Esophagus squamous epithelium (tissue), 5 donors: ENCODE results near the gene HYAL3. TPM values are rescaled to one million over a fixed set of nuclear protein-coding genes. Genes with fewer than 3 reads are reported as not detected.
A peak's percentile ranks its signal among the peaks of the same experiment; 100 is the strongest.

ENCODE experiments used
- DNase-seq: peaks from one replicate; lab custom pipeline; 2025; lab: John Stamatoyannopoulos, UW
- H3K27ac ChIP-seq, 4 donors: fragments of 200-600 bp; sonication (generic); one replicate each; pipeline ENCODE4 v1.5.1; 2016 to 2019; ENCODE audit warnings: mild to moderate bottlenecking in 1 of 4
- H3K27me3 ChIP-seq, 4 donors: fragments of 200-600 bp; sonication (generic); 1 replicate in 3 of 4; 2 replicates in 1 of 4; pipeline versions ENCODE4 v1.5.1 to v1.6.0; 2017 to 2021; ENCODE audit warnings: antibody characterized with exemption in 1 of 4
- H3K36me3 ChIP-seq, 3 donors: fragments of 200-600 bp; sonication (generic); one replicate each; pipeline ENCODE4 v1.5.1; 2016 to 2019
- H3K4me1 ChIP-seq, 3 donors: fragments of 200-600 bp; sonication (generic); one replicate each; pipeline ENCODE4 v1.5.1; 2017 to 2019
- H3K4me3 ChIP-seq, 4 donors: fragments of 200-600 bp; sonication (generic); 1 replicate in 3 of 4; 2 replicates in 1 of 4; pipeline ENCODE4 v1.5.1; 2016 to 2019; ENCODE audit warnings: mild to moderate bottlenecking in 2 of 4, moderate library complexity in 1 of 4
- H3K9me3 ChIP-seq, 3 donors: fragments of 200-600 bp; sonication (generic); one replicate each; pipeline ENCODE4 v1.5.1; 2016 to 2019
- CTCF ChIP-seq, 6 experiments: fragments of 450-650 bp in 4 of 6; fragments of 200-600 bp in 2 of 6; sonication (generic) in 2 of 6; IDR thresholded peaks; one replicate each; pipeline ENCODE4 v1.5.1; 2016 to 2019; ENCODE audit warnings: antibody characterized with exemption in 6 of 6, mild to moderate bottlenecking in 4 of 6, moderate library complexity in 4 of 6
- POLR2A ChIP-seq, 4 donors: fragments of 450-650 bp; IDR thresholded peaks; one replicate each; pipeline ENCODE4 v1.6.1; 2017; ENCODE audit warnings: antibody characterized with exemption in 4 of 4, mild to moderate bottlenecking in 4 of 4, moderate library complexity in 3 of 4
- WGBS, 2 donors: methylation state at CpG; one replicate each; pipeline ENCODE4 v1.1.5; 2018; 5-methylcytosine and 5-hydroxymethylcytosine counted together
- intact Hi-C: fragments of 100-400 bp; cut with DNase I; formaldehyde crosslinking; loops from one replicate; pipeline ENCODE4 v1.15.0; 2022
- total RNA-seq, 4 donors: library from RNA; depleted of rRNA; stranded (reverse); fragments of >200 nt; gene quantifications; one replicate each; pipeline ENCODE4 v1.1.0, GENCODE V29; 2016
- donor health status: DM: yes; HTN: yes; CAD: no.

Gene HYAL3
- total RNA-seq, 4 donors from 2014 or later, result 5.3 to 7.9 (median 5.8) TPM

GRCh38 chr3:50293079-50293801, 6.0 kb downstream of the HYAL3 start:
- peaks cover 21 to 38% (median 22%) of the 10 kb centered on the region in 3 donors for H3K36me3 ChIP-seq
- H3K4me3 ChIP-seq, result peak overlapping the region in 2 of 4 donors; percentile 71 to 90
- 66 to 77% methylated on average over 6 to 7 of the region's 12 CpGs for WGBS, 2 donors
- intact Hi-C loops, result no loop called here
- peaks cover 22 to 42% (median 27%) of the 10 kb centered on the region in 3 donors for H3K4me1 ChIP-seq
- no peaks in the 10 kb centered on the region for H3K9me3 ChIP-seq
- no peaks in the 10 kb centered on the region for H3K27me3 ChIP-seq
- H3K27ac ChIP-seq, result peak overlapping the region; percentile 84 to 92 (median 91)
- no peak for DNase-seq
- TF ChIP-seq POLR2A (IDR thresholded peaks at IDR 0.05) (no peak), CTCF (IDR thresholded peaks at IDR 0.05) (no peak)

GRCh38 chr3:50292159-50293078, 6.8 kb downstream of the HYAL3 start, which contains the start of gene IFRD2:
Gene IFRD2 (minus strand): TSS chr3:50292429. CDS start chr3:50292274, 155 bp downstream.
- Histone ChIP-seq H3K27me3 (no peaks in the 10 kb centered on the region), H3K4me3 (peak within 1 kb of the TSS; percentile 67 to 100 (median 80)), H3K27ac (peak within 1 kb of the TSS; percentile 84 to 92 (median 91)), H3K4me1 (peaks cover 17 to 33% (median 23%) of the 10 kb centered on the region in 3 donors), H3K36me3 (peaks cover 24 to 46% (median 29%) of the 10 kb centered on the region in 3 donors), H3K9me3 (no peaks in the 10 kb centered on the region)
- intact Hi-C loops, result no loop called here
- TF ChIP-seq CTCF (IDR thresholded peaks at IDR 0.05) (peak in 2 of 6 experiments; percentile 9 to 46), POLR2A (IDR thresholded peaks at IDR 0.05) (peak in 3 of 4 donors; percentile 51 to 81 (median 76))
- DNase-seq, result peak; percentile 91
- WGBS, 2 donors, result 0% methylated on average over 4 to 6 of the region's 67 CpGs

- no peaks in the 10 kb centered on the region for H3K9me3 ChIP-seq
- no peak for DNase-seq
- H3K4me3 ChIP-seq, result no peak overlapping the region
- intact Hi-C loops, result no loop called here
- H3K4me1 ChIP-seq, result peaks cover 17 to 33% (median 23%) of the 10 kb centered on the region in 3 donors
- no peaks in the 10 kb centered on the region for H3K27me3 ChIP-seq
- TF ChIP-seq POLR2A (IDR thresholded peaks at IDR 0.05), result no peak
- TF ChIP-seq CTCF (IDR thresholded peaks at IDR 0.05), result no peak
- 90 to 100% methylated on average over 1 to 11 of the region's 16 CpGs for WGBS, 2 donors
- no peak overlapping the region for H3K27ac ChIP-seq
- H3K36me3 ChIP-seq, result peaks cover 31 to 50% (median 32%) of the 10 kb centered on the region in 3 donors
These were observed 9.0 kb downstream of the HYAL3 start for GRCh38 chr3:50290161-50290641.

GRCh38 chr3:50289130-50289529, 10.1 kb downstream of the HYAL3 start:
- H3K4me1 ChIP-seq, result peaks cover 17 to 33% (median 23%) of the 10 kb centered on the region in 3 donors
- DNase-seq, result no peak

More at GRCh38 chr3:50289130-50289529, 10.1 kb downstream of the HYAL3 start:
- Histone ChIP-seq H3K4me3 (no peak overlapping the region), H3K9me3 (no peaks in the 10 kb centered on the region), H3K27ac (no peak overlapping the region), H3K27me3 (no peaks in the 10 kb centered on the region), H3K36me3 (peaks cover 31 to 50% (median 32%) of the 10 kb centered on the region in 3 donors)
- TF ChIP-seq CTCF (IDR thresholded peaks at IDR 0.05) (no peak), POLR2A (IDR thresholded peaks at IDR 0.05) (no peak)
- intact Hi-C loops, result no loop called here
- 100% methylated on average over 4 of the region's 6 CpGs; no CpG with 5 or more reads in 1 of the 2 donors for WGBS, 2 donors
